ENCODE data around the gene CDK8.
"Not testable (repeated sequence)": the region's sequence is repeated elsewhere in the genome, so short reads cannot be mapped to it uniquely, and the experiment has no call there.

Gene CDK8

GRCh38 chr13:26253787-26254582, at the start of gene CDK8:
Gene CDK8 (plus strand): TSS chr13:26254129. CDS start chr13:26254642, 513 bp downstream.
- peak; percentile 81 for DNase-seq

DNA sequence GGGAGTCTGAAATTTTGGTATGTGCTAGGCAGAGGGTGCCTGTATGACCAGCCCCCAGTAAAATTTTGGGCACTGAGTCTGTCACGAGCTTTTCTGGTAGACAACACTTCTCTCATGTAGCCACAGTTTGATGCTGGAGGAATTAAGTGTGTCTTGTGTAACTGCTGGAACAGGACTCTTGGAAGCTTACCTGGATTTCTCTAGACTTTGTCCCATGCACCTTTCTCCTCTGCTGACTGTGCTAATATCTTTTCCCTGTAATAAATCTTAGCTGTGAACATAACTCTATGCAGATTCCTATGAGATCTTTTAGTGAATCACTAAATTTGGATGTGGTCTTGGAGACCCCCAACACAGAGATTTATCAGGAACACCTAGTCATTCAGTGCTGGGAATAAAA, 45.6 kb upstream of the CDK8 start:
- no peak for DNase-seq

DNA sequence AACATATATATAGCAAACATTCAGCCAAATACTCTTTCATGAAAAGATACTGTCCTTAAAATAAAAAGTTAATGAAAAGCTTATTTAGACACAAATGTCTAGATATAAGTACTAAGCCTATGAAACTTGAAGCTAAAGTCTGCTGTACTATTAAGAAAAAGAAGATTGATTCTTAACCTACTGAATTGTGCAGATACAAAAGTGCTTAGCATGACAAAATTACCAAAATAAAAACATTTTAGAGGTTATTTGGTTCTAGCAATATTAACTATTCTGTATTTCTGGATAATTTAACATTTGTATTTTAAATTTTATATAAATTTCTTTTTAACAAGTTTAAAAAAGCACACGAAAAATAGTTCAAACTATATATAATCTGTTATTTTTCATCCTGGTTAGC, 40.6 kb upstream of the CDK8 start:
- DNase-seq = no peak

- DNase-seq = no peak
Measured at GRCh38 chr13:26213982-26214381, 39.9 kb upstream of the CDK8 start.

DNA sequence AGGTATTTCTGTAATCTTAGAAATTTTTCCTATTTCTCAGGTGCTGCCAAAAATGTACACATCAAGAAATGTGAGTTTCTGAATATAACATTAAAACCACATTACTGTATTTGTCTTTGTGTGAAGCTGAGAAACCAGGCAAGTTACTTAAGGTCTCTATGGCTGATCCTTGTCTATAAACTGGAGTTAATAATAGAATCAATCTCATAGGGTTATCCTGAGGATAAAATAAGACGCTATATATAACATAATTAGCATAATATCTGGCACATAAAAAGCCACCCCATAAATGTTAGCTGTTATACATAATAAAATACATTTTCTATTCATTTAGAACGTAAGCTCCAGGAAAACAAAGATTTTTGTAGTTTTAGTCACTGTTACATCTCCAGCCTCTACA, 37.9 kb upstream of the CDK8 start:
- no peak for DNase-seq

- DNase-seq = no peak
Measured at GRCh38 chr13:26219726-26220125, 34.2 kb upstream of the CDK8 start.

DNA sequence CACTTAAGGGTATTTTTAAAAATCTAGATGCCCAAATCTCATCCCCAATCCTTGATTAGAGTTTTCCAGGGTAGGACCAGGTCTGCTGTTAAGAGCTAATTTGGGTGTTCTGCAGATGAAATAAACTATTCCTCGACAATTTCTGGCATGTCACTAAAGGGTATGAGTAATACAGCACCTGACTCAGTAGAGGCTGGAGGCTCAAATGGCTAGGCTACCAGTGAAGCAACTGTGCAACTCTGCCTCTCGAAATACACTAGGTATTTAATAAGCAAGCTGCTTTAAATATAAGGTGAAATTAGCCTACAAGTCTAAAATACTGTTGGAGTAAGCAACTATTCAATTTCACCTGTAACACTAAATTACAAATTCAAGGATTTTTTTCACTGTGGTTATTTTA, 33.4 kb upstream of the CDK8 start:
- no peak for DNase-seq

DNA sequence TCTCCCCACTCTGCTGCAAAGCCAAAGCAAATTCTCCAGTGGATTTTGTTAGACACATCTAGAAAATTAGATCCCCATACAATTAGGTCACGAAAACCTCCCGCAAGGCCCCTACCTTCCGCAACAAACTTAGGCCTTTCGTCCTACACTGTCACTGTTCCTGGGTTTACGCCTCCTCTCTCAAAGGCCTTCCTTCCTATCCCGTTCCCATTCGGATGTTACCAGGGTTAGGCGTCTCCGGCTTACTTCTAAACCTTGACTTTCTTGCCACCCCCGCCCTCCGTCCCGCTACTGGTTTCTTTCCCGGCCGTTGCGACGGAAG, 32.6 kb upstream of the CDK8 start:
- no peak for DNase-seq

GRCh38 chr13:26221721-26222519, 32.0 kb upstream of the CDK8 start, which contains the start of gene RNF6:
Gene RNF6 (minus strand): TSS chr13:26222314. CDS start chr13:26219649, 2,665 bp downstream.
- DNase-seq = peak; percentile 74

- no peak for DNase-seq
Measured at GRCh38 chr13:26222520-26223046, 31.3 kb upstream of the CDK8 start.

GRCh38 chr13:26225896-26226617, 27.9 kb upstream of the CDK8 start:
- no peak for DNase-seq

DNA sequence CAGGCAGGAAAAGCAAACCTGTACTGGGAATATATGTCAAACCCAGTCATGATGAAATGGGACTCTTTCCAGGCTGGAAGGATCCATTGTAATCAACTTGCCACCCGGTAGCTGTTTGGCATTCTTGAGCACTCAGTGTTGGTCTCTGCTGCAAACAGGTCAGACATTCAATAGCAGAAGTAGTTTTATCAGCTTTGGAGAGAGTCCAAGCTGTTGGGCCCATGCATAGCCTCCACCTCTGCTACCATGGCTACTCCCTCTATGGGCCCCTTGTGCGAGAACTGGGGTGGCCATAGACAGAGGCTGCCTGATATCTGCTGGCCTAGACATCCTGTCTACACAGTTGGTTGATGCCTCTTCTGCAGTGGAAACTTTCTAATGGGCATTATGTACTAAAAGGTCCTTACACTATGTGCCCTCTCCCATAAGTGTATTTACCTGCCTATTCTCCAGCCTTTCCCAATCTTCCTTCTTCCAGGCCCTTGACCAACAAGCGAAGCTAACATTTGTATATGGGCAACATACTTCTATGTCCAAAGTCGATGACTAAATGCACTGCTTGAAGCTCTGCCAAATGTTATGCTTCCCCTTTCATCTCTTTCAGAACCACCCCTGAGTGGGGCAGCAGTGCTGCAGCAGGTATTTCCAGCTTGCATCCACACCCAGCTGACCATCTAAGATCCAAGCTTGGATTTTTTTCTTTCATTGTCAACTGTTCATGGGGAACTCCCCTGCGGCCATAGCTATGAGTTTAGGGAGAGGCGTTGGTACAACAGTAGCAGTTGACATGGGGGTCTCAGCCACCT, 26.6 kb upstream of the CDK8 start:
- DNase-seq = no peak

DNA sequence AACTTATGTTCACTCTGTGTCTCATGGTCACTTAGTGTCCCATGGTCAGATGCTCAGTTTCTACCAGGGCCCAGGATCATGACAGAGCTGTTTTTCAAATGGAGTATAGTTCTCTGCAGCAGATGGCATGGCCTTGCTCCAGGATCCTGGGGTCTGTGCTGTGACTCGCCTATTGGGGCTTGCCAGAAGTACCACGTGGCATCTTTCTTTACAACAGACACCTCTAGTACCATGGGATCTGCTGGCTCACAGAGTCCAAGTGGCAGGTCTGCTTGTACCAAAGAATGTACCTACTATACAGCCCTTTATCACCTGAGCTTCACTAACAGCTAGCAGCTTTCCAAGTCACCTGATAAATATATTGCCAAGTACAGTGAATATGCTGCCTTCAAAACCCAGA, 25.8 kb upstream of the CDK8 start:
- DNase-seq = no peak

- no peak for DNase-seq
Measured at GRCh38 chr13:26229080-26229615, 24.8 kb upstream of the CDK8 start.

- no peak for DNase-seq
Measured at GRCh38 chr13:26230703-26231102, 23.2 kb upstream of the CDK8 start.

GRCh38 chr13:26236296-26236695, 17.6 kb upstream of the CDK8 start:
- DNase-seq = no peak

DNA sequence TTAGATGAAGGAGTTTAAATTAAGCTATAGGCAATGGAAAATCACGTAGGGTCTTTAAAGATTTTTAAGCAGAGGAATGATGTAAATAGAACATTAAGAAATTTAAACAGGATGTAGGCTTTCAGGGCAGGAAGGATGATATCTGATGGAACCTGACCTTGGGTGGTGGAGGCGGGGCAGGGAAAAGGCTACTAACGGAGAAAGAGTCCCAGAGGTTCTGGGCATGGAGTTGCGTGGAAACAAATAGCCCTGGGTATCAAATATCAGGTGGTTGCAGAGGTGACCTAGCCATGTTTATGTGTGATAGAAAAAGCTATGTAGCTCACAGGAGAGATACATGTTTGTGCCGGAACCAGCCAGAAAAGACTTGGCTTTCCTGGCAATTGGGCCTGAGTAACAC, 7.8 kb upstream of the CDK8 start:
- DNase-seq = no peak

GRCh38 chr13:26247011-26247410, 6.9 kb upstream of the CDK8 start:
- DNase-seq = no peak

GRCh38 chr13:26247608-26248007, 6.3 kb upstream of the CDK8 start:
- DNase-seq = no peak

DNA sequence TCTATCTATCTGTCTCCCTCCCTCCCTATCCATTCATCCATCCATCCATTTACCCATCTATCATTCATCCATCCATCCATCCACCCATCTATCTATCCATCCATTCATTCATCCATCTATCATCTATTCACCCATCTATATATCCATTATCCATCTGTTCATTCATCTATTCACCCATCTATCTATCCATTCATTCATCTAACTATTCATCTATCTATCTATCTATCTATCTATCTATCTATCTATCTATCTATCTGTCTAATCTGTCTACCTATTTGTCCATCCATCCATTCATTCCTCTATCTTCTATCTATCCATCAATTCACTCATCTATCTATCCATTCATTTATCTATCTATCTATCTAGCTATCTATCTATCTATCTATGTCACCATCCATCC, 4.4 kb upstream of the CDK8 start:
- DNase-seq = no peak

DNA sequence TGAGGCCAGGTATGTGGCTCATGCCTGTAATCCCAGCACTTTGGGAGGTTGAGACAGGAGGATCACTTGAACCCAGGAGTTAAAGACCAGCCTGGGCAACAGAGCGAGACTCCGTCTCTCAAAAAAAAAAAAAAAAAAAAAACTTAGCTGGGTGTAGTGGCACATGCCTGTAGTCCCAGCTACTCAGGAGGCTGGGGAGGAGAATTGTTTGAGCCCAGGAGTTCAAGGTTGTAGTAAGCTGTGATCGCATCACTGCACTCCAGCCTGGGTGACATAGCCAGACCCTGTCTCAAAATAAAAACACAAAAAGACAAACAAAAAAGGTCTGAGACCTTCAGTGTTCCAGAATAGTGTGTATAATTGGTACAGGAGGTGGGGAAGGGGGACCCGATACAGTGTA, 1.9 kb upstream of the CDK8 start:
- not testable (repeated sequence) for DNase-seq

GRCh38 chr13:26253262-26253786, 605 bp upstream of the CDK8 start:
- no peak for DNase-seq
